Right lobe of liver (tissue), 6 donors: ENCODE data around the gene LCE5A. TPM values are rescaled to one million over a fixed set of nuclear protein-coding genes. Genes with fewer than 3 reads are reported as not detected.
A peak's percentile ranks its signal among the peaks of the same experiment; 100 is the strongest.

Experiments
- ATAC-seq, 4 donors: fragments of 200-7000 bp; cut with Tn5 transposase; one replicate each; pipeline ENCODE4 v1.9.1; 2020; ENCODE audit warnings: mild to moderate bottlenecking in 4 of 4, moderate library complexity in 4 of 4
- DNase-seq, 3 donors: peaks; one replicate each; pipeline ENCODE4 v3.0.0-alpha.2; 2020
- H3K27ac ChIP-seq, 3 donors: fragments of 200-600 bp; one replicate each; pipeline ENCODE4 v1.8.0; 2022
- H3K27me3 ChIP-seq, 2 donors: fragments of 200-600 bp; one replicate each; pipeline ENCODE4 v1.8.0; 2022
- H3K36me3 ChIP-seq, 4 donors: fragments of 200-600 bp; sonication (generic) in 1 of 4; one replicate each; pipeline versions ENCODE4 v1.5.1 to v1.8.0; 2017 to 2022; ENCODE audit warnings: control low read depth in 1 of 4
- H3K4me1 ChIP-seq, 4 donors: fragments of 200-600 bp; sonication (generic) in 1 of 4; one replicate each; pipeline versions ENCODE4 v1.5.1 to v1.8.0; 2017 to 2022; ENCODE audit warnings: control low read depth in 1 of 4
- H3K4me3 ChIP-seq, 3 donors: fragments of 200-600 bp; one replicate each; pipeline ENCODE4 v1.8.0; 2022
- H3K9me3 ChIP-seq, 4 donors: fragments of 200-600 bp; sonication (generic) in 1 of 4; one replicate each; pipeline versions ENCODE4 v1.5.1 to v1.8.0; 2017 to 2022; ENCODE audit warnings: control low read depth in 1 of 4
- POLR2A ChIP-seq: fragments of 450-650 bp; IDR thresholded peaks from one replicate; pipeline ENCODE4 v1.6.1; 2017; ENCODE audit warnings: antibody characterized with exemption, mild to moderate bottlenecking
- WGBS: methylation state at CpG from one replicate; pipeline ENCODE4 v1.1.6; 2018; ENCODE audit warnings: low coverage, low lambda C conversion rate; ENCODE audit not compliant: insufficient coverage; ENCODE audit errors: missing lambda C conversion rate; 5-methylcytosine and 5-hydroxymethylcytosine counted together
- intact Hi-C, 2 donors: fragments of 100-400 bp; cut with DNase I; formaldehyde crosslinking; loops; one replicate each; pipeline versions ENCODE4 v1.11.2 to v1.14.1; 2022
- total RNA-seq, 6 experiments: library from RNA; depleted of rRNA in 2 of 6; stranded (reverse); fragments of >200 nt in 2 of 6; fragmentation: NEBNext Ultra II Directional in 3 of 6; extraction: Animal tissue kit (Norgen Biotek cat#: 25700) in 3 of 6; gene quantifications; one replicate each; pipeline versions ENCODE4 v1.1.0 to v1.2.4, GENCODE V29; 2016 to 2023
- TF ChIP-seq, protein P1 (sequence below), 4 donors: fragments of 200-600 bp in 3 of 4; fragments of 450-650 bp in 1 of 4; IDR thresholded peaks; one replicate each; pipeline versions ENCODE4 v1.5.1 to v1.8.0; 2016 to 2022; ENCODE audit warnings: antibody characterized with exemption in 4 of 4, mild to moderate bottlenecking in 2 of 4
- donor health status: DM: no; HTN: yes; CAD: no.
- donor health status: DM: no; HTN: no; CAD: no.
- donor health status: DM: no; HTN: no; CAD: no.
- donor health status: DM: no; HTN: yes; CAD: no.
- donor health status: DM: no; HTN: yes; CAD: no.

The LCE5A gene
- total RNA-seq, 6 experiments from 2014 or later, result not detected

DNA sequence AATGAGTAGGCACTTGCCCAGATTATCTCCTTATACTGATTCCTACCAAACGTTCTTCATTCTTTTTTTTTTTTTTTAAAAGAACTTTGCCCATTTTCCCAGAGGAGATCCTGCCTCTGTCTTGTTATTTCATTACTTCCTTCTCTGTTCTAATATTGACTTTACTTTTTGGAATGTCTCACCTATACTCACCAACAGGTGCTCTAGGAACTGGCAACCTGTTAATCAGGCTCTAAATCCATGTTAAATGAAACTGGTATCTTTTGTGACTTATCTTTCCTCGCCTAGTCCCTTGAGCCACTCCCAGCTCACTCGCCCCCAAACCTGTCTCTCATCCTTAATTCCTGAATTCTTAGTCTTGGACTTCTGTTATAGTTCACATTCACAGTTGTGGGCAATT, 2.5 kb downstream of the LCE5A start:
- Histone ChIP-seq H3K27ac (no peak overlapping the region), H3K9me3 (no peaks in the 10 kb centered on the region), H3K36me3 (no peaks in the 10 kb centered on the region), H3K4me3 (no peak overlapping the region), H3K4me1 (peaks cover 0 to 6% (median 0%) of the 10 kb centered on the region in 4 donors), H3K27me3 (peaks cover 0 to 14% of the 10 kb centered on the region in 2 donors)
- intact Hi-C loops, result no loop called here
- DNase-seq (no peak), ATAC-seq (no peak)
- WGBS, result 54% methylated on average over 3 of the region's 3 CpGs
- no peak for TF ChIP-seq POLR2A
- TF ChIP-seq, protein P1, sequence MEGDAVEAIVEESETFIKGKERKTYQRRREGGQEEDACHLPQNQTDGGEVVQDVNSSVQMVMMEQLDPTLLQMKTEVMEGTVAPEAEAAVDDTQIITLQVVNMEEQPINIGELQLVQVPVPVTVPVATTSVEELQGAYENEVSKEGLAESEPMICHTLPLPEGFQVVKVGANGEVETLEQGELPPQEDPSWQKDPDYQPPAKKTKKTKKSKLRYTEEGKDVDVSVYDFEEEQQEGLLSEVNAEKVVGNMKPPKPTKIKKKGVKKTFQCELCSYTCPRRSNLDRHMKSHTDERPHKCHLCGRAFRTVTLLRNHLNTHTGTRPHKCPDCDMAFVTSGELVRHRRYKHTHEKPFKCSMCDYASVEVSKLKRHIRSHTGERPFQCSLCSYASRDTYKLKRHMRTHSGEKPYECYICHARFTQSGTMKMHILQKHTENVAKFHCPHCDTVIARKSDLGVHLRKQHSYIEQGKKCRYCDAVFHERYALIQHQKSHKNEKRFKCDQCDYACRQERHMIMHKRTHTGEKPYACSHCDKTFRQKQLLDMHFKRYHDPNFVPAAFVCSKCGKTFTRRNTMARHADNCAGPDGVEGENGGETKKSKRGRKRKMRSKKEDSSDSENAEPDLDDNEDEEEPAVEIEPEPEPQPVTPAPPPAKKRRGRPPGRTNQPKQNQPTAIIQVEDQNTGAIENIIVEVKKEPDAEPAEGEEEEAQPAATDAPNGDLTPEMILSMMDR (IDR thresholded peaks at IDR 0.05), result no peak

DNA sequence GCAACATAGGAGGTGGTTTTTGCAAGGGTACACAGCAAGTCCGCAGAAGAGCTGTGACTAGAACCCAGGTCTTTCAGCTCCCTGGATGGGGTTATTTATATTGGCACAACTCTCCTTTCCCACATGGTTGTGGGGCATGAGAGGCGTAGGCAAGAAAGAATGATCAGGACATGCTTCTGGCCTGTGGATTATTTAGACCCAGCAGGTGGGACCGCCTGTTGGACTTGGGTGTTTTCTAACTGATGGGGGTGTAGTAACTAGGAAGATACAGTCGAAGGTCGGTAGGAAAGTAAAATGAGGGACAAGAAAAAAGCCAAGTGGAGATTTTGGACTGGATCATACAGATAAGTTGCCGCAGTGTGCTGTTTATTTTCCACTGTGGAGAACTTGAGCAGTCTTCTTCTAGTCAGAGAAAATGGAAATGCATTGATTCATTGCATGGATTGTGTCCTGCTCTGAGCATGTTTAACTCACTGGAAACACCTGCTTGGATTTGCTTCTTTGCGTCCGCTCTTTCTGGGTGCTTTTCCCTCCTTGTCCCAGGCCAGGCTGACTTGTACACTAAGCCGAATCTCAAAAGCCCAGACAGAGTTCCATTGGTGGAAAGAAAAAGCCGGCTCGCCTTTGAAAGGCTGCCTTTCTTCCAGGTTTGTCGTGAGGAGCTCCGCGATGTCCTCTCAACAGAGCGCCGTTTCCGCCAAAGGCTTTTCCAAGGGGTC, 4.3 kb downstream of the LCE5A start:
- Histone ChIP-seq H3K4me3 (no peak overlapping the region), H3K27me3 (peaks cover 0 to 14% of the 10 kb centered on the region in 2 donors), H3K9me3 (no peaks in the 10 kb centered on the region), H3K4me1 (peaks cover 0 to 6% (median 0%) of the 10 kb centered on the region in 4 donors), H3K27ac (no peak overlapping the region), H3K36me3 (no peaks in the 10 kb centered on the region)
- intact Hi-C loops, result no loop called here
- ATAC-seq, result no peak
- 62% methylated on average over 9 of the region's 17 CpGs for WGBS
- TF ChIP-seq, protein P1 (IDR thresholded peaks at IDR 0.05), result no peak
- no peak for TF ChIP-seq POLR2A
- DNase-seq, result no peak

DNA sequence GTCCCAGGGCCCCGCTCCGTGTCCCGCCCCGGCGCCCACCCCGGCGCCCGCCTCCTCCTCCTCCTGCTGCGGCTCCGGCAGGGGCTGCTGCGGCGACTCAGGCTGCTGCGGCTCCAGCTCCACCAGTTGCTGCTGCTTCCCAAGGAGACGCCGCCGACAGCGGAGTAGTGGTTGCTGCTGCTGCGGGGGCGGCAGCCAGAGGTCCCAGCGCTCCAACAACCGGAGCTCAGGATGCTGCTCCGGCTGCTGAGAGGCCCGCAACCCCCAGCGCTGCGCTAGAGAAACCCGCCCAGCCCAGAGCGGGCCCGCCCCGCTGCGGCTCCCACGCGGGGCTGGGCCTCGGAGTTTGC, 4.8 kb downstream of the LCE5A start:
- H3K4me3 ChIP-seq, result no peak overlapping the region

DNA sequence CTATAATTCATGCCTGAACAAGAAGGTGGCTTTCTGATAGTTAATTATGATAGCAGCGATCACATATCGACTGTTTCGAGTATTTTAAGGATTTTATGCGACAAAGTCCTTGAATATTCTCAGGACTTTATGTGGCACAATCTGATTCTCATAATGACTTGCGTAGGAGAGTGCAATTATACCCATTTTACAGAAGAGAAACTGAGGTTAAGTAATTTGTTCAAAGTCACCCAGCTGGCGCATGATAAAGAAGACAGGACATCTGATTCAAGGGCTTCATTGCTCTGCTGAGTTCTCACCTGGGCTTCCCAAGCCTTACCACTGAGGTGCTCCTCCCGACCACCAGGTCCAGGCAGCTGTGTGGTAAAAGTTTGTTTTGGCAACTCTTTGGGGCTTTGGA, 5.5 kb downstream of the LCE5A start:
- peaks cover 0 to 14% of the 10 kb centered on the region in 2 donors for H3K27me3 ChIP-seq
- 70% methylated on average over 7 of the region's 7 CpGs for WGBS

More for the DNA sequence above, 4.8 kb downstream of the LCE5A start:
- intact Hi-C loops, result no loop called here
- TF ChIP-seq, protein P1 (IDR thresholded peaks at IDR 0.05), result no peak
- no peak for TF ChIP-seq POLR2A
- H3K36me3 ChIP-seq, result no peaks in the 10 kb centered on the region
- H3K9me3 ChIP-seq, result no peaks in the 10 kb centered on the region
- H3K27me3 ChIP-seq, result peaks cover 0 to 14% of the 10 kb centered on the region in 2 donors
- DNase-seq (no peak), ATAC-seq (peak in 2 of 4 donors; percentile 17 to 28)
- no peak overlapping the region for H3K27ac ChIP-seq
- 6% methylated on average over 6 of the region's 33 CpGs for WGBS
- H3K4me1 ChIP-seq, result peaks cover 0 to 6% (median 0%) of the 10 kb centered on the region in 4 donors

More for the DNA sequence above, 5.5 kb downstream of the LCE5A start:
- peaks cover 0 to 6% (median 0%) of the 10 kb centered on the region in 4 donors for H3K4me1 ChIP-seq
- no peak overlapping the region for H3K4me3 ChIP-seq
- H3K36me3 ChIP-seq, result no peaks in the 10 kb centered on the region
- no peak for ATAC-seq
- no peaks in the 10 kb centered on the region for H3K9me3 ChIP-seq
- TF ChIP-seq, protein P1 (IDR thresholded peaks at IDR 0.05), result no peak
- no peak for TF ChIP-seq POLR2A
- no peak for DNase-seq
- intact Hi-C loops, result no loop called here
- H3K27ac ChIP-seq, result no peak overlapping the region
